ENCODE results near the gene PMF1. TPM values are rescaled to one million over a fixed set of nuclear protein-coding genes. Genes with fewer than 3 reads are reported as not detected.
A peak's percentile ranks its signal among the peaks of the same experiment; 100 is the strongest.

Gene PMF1
- total and polyA plus RNA-seq, 2 of the 13 experiments (the other 11 are each of a cell fraction or from before 2014, with no cell fraction given): 72.5 to 89.0 TPM

DNA sequence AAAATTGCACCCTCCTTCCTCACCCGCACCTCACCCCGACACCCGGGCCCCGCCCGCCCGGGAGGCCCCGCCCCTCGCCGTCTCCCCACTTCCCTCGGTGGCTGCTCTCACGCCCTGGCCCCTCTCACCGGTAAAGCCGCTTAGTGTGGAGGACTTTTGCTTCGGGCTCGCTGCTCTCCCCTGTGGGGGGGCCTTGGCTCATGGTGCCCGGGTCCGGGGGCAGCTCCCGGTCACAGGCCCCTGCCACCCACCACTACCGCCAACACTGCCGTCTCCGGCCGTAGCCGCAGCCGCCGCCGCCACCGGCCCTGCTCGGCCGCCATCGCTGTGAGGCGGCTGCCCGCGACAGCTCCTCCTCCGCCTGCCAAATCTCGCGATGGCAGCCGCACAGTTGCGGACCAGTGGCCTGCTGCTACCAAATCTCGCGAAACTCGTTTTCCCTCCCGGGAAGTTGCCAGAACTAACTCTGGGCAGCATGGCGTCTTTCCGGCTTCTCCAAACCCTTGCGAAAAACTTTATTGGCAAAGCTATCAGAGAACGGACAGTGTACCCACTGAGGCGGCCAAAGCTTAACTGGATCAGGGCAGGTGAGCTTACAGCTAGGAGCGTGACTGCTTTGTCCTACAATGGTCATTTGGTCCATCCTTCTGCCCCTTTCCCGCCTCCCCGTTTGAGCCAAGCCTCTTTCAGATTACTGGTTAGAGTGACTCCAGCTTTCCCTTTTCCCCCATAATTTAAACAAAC lies 69.8 kb downstream of the PMF1 start, which contains the start of gene SMG5 (continued):
- TF ChIP-seq ZNF775 (CRISPR knock-in tag; IDR thresholded peaks at IDR 0.05; ENCODE audit: borderline replicate concordance) (peak; percentile 23; the same call in 1 of the 2 replicates), HOXA9 (CRISPR knock-in tag; IDR thresholded peaks at IDR 0.05; ENCODE audit: borderline replicate concordance) (no peak), KMT2A (CRISPR knock-in tag; IDR thresholded peaks at IDR 0.05) (peak; percentile 85), ZNF598 (CRISPR knock-in tag; IDR thresholded peaks at IDR 0.05; ENCODE audit: borderline replicate concordance) (0 out of 2 replicates have a peak, but pooled peaks have one; percentile 62), ZNF547 (CRISPR knock-in tag; IDR thresholded peaks at IDR 0.05) (peak; percentile 75; the same call in 1 of the 2 replicates), KDM4B (CRISPR knock-in tag; IDR thresholded peaks at IDR 0.05) (peak; percentile 95), IKZF4 (CRISPR knock-in tag; IDR thresholded peaks at IDR 0.05; ENCODE audit: borderline replicate concordance, low read depth, not compliant biosample characterization) (peak; percentile 71), NCOA1 (CRISPR knock-in tag; IDR thresholded peaks at IDR 0.05) (0 out of 2 replicates have a peak, but pooled peaks have one; percentile 17), KDM6A (CRISPR knock-in tag; IDR thresholded peaks at IDR 0.05; ENCODE audit: low read depth) (no peak), CCDC6 (CRISPR knock-in tag; IDR thresholded peaks at IDR 0.05) (peak; percentile 70; the same call in 1 of the 2 replicates), ZBTB42 (CRISPR knock-in tag; IDR thresholded peaks at IDR 0.05) (0 out of 2 replicates have a peak, but pooled peaks have one; percentile 50), ZNF780A (CRISPR knock-in tag; IDR thresholded peaks at IDR 0.05) (no peak)
- TF ChIP-seq, protein P1, sequence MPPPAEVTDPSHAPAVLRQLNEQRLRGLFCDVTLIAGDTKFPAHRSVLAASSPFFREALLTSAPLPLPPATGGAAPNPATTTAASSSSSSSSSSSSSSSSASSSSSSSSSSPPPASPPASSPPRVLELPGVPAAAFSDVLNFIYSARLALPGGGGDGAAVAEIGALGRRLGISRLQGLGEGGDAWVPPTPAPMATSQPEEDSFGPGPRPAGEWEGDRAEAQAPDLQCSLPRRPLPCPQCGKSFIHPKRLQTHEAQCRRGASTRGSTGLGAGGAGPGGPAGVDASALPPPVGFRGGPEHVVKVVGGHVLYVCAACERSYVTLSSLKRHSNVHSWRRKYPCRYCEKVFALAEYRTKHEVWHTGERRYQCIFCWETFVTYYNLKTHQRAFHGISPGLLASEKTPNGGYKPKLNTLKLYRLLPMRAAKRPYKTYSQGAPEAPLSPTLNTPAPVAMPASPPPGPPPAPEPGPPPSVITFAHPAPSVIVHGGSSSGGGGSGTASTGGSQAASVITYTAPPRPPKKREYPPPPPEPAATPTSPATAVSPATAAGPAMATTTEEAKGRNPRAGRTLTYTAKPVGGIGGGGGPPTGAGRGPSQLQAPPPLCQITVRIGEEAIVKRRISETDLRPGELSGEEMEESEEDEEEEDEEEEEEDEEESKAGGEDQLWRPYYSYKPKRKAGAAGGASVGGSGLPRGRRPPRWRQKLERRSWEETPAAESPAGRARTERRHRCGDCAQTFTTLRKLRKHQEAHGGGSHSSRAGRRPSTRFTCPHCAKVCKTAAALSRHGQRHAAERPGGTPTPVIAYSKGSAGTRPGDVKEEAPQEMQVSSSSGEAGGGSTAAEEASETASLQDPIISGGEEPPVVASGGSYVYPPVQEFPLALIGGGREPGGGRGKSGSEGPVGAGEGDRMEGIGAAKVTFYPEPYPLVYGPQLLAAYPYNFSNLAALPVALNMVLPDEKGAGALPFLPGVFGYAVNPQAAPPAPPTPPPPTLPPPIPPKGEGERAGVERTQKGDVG (CRISPR knock-in tag; IDR thresholded peaks at IDR 0.05; ENCODE audit: borderline replicate concordance): no peak
- TF ChIP-seq, protein P2, sequence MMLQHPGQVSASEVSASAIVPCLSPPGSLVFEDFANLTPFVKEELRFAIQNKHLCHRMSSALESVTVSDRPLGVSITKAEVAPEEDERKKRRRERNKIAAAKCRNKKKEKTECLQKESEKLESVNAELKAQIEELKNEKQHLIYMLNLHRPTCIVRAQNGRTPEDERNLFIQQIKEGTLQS (CRISPR knock-in tag; IDR thresholded peaks at IDR 0.05): peak; percentile 40; the same call in 1 of the 2 replicates
- TF ChIP-seq, protein P3, sequence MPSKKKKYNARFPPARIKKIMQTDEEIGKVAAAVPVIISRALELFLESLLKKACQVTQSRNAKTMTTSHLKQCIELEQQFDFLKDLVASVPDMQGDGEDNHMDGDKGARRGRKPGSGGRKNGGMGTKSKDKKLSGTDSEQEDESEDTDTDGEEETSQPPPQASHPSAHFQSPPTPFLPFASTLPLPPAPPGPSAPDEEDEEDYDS (CRISPR knock-in tag; IDR thresholded peaks at IDR 0.05): peak; percentile 84
- TF ChIP-seq, protein P4, sequence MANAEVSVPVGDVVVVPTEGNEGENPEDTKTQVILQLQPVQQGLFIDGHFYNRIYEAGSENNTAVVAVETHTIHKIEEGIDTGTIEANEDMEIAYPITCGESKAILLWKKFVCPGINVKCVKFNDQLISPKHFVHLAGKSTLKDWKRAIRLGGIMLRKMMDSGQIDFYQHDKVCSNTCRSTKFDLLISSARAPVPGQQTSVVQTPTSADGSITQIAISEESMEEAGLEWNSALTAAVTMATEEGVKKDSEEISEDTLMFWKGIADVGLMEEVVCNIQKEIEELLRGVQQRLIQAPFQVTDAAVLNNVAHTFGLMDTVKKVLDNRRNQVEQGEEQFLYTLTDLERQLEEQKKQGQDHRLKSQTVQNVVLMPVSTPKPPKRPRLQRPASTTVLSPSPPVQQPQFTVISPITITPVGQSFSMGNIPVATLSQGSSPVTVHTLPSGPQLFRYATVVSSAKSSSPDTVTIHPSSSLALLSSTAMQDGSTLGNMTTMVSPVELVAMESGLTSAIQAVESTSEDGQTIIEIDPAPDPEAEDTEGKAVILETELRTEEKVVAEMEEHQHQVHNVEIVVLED (CRISPR knock-in tag; IDR thresholded peaks at IDR 0.05; ENCODE audit: borderline replicate concordance): peak; percentile 75
- TF ChIP-seq, protein P5, sequence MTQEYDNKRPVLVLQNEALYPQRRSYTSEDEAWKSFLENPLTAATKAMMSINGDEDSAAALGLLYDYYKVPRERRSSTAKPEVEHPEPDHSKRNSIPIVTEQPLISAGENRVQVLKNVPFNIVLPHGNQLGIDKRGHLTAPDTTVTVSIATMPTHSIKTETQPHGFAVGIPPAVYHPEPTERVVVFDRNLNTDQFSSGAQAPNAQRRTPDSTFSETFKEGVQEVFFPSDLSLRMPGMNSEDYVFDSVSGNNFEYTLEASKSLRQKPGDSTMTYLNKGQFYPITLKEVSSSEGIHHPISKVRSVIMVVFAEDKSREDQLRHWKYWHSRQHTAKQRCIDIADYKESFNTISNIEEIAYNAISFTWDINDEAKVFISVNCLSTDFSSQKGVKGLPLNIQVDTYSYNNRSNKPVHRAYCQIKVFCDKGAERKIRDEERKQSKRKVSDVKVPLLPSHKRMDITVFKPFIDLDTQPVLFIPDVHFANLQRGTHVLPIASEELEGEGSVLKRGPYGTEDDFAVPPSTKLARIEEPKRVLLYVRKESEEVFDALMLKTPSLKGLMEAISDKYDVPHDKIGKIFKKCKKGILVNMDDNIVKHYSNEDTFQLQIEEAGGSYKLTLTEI (CRISPR knock-in tag; conservative IDR thresholded peaks at IDR 0.05): no peak
- TF ChIP-seq, protein P6, sequence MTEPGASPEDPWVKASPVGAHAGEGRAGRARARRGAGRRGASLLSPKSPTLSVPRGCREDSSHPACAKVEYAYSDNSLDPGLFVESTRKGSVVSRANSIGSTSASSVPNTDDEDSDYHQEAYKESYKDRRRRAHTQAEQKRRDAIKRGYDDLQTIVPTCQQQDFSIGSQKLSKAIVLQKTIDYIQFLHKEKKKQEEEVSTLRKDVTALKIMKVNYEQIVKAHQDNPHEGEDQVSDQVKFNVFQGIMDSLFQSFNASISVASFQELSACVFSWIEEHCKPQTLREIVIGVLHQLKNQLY (CRISPR knock-in tag; IDR thresholded peaks at IDR 0.05): 0 out of 2 replicates have a peak, but pooled peaks have one; percentile 29
- TF ChIP-seq, protein P7, sequence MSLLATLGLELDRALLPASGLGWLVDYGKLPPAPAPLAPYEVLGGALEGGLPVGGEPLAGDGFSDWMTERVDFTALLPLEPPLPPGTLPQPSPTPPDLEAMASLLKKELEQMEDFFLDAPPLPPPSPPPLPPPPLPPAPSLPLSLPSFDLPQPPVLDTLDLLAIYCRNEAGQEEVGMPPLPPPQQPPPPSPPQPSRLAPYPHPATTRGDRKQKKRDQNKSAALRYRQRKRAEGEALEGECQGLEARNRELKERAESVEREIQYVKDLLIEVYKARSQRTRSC (CRISPR knock-in tag; IDR thresholded peaks at IDR 0.05; ENCODE audit: low read depth): no peak

Measured in HepG2 (cell line).